Activated B cell treated with CpG ODN at 0.5 μM for 24 hours (primary cell): ENCODE data around the gene PLEKHA6. TPM values are rescaled to one million over a fixed set of nuclear protein-coding genes. Genes with fewer than 3 reads are reported as not detected.

Experiments used
- ATAC-seq: fragments of 200-7000 bp; cut with Tn5 transposase; one replicate; pipeline ENCODE4 v1.10.0; 2021; ENCODE audit warnings: low read depth, mild to moderate bottlenecking, moderate library complexity
- CTCF ChIA-PET: fragments of 350-600 bp; sonication (Branson Sonifier 250); formaldehyde crosslinking; loops from one replicate; lab custom pipeline; 2021; ENCODE audit warnings: antibody characterized with exemption; lab: Charles Lee
- POLR2A ChIA-PET: fragments of 350-600 bp; sonication (Branson Sonifier 250); formaldehyde crosslinking; loops from one replicate; lab custom pipeline; 2021; ENCODE audit warnings: antibody characterized with exemption; lab: Charles Lee
- DNase-seq: peaks from one replicate; pipeline ENCODE4 v3.0.0; 2022
- H3K27ac Mint-ChIP-seq: one replicate; pipeline ENCODE4 v1.8.0; 2020; ENCODE audit warnings: mixed read lengths
- H3K27me3 Mint-ChIP-seq: one replicate; pipeline ENCODE4 v1.8.0; 2021; ENCODE audit warnings: mixed read lengths
- H3K36me3 Mint-ChIP-seq: one replicate; pipeline ENCODE4 v1.8.0; 2021; ENCODE audit warnings: low read depth, mixed read lengths
- H3K4me1 Mint-ChIP-seq: one replicate; pipeline ENCODE4 v1.8.0; 2021; ENCODE audit warnings: mixed read lengths
- H3K4me3 Mint-ChIP-seq: one replicate; pipeline ENCODE4 v1.8.0; 2020; ENCODE audit warnings: mild to moderate bottlenecking, mixed read lengths
- H3K9me3 Mint-ChIP-seq: one replicate; pipeline ENCODE4 v1.8.0; 2020; ENCODE audit warnings: mixed read lengths
- CTCF ChIP-seq: fragments of 200-600 bp; IDR thresholded peaks from one replicate; pipeline ENCODE4 v1.8.0; 2022; ENCODE audit warnings: antibody characterized with exemption, mild to moderate bottlenecking
- intact Hi-C: fragments of 100-400 bp; cut with micrococcal nuclease; formaldehyde crosslinking; loops from one replicate; pipeline ENCODE4 v1.15.1; 2024
- total RNA-seq: library from RNA; stranded (reverse); gene quantifications from 2 replicates; pipeline ENCODE4 v1.2.3, GENCODE V29; 2022

Gene PLEKHA6
- total RNA-seq, 1 donor from 2014 or later = 0.62 TPM

- no peak for TF ChIP-seq CTCF
- H3K9me3 Mint-ChIP-seq = no peaks in the 10 kb centered on the region
- CTCF ChIA-PET = interaction anchor here (0.9 kb wide), 1 partner anchor 25 kb away, joined by 3 read pairs; no protein-coding TSS in a partner anchor
- H3K4me3 Mint-ChIP-seq = no peak overlapping the region
- H3K36me3 Mint-ChIP-seq = no peaks in the 10 kb centered on the region
- peaks cover 4% of the 10 kb centered on the region for H3K27me3 Mint-ChIP-seq
- POLR2A ChIA-PET = no interaction called here
- intact Hi-C loops = no loop called here
- no peak overlapping the region for H3K27ac Mint-ChIP-seq
- no peak for DNase-seq
- H3K4me1 Mint-ChIP-seq = no peaks in the 10 kb centered on the region
- ATAC-seq = no peak
Measured at GRCh38 chr1:204232526-204232925, 127.2 kb downstream of the PLEKHA6 start.

GRCh38 chr1:204230211-204230610 lies 129.5 kb downstream of the PLEKHA6 start:
- ChIA-PET CTCF (no interaction called here), POLR2A (no interaction called here)
- Mint-ChIP-seq H3K4me3 (no peak overlapping the region), H3K27me3 (peaks cover 4% of the 10 kb centered on the region), H3K9me3 (no peaks in the 10 kb centered on the region), H3K4me1 (no peaks in the 10 kb centered on the region), H3K27ac (no peak overlapping the region), H3K36me3 (no peaks in the 10 kb centered on the region)
- DNase-seq = no peak
- TF ChIP-seq CTCF = no peak
- intact Hi-C loops = no loop called here
- ATAC-seq = no peak

- peaks cover 2% of the 10 kb centered on the region for H3K27me3 Mint-ChIP-seq
- ATAC-seq (no peak), DNase-seq (no peak)
- ChIA-PET CTCF (no interaction called here), POLR2A (no interaction called here)
- intact Hi-C loops = no loop called here
- TF ChIP-seq CTCF = no peak
- no peaks in the 10 kb centered on the region for H3K4me1 Mint-ChIP-seq
- no peaks in the 10 kb centered on the region for H3K36me3 Mint-ChIP-seq
- H3K4me3 Mint-ChIP-seq = no peak overlapping the region
- no peak overlapping the region for H3K27ac Mint-ChIP-seq
- no peaks in the 10 kb centered on the region for H3K9me3 Mint-ChIP-seq
Measured at GRCh38 chr1:204228896-204229295, 130.8 kb downstream of the PLEKHA6 start.

GRCh38 chr1:204227996-204228785 lies 131.5 kb downstream of the PLEKHA6 start:
- no peaks in the 10 kb centered on the region for H3K9me3 Mint-ChIP-seq
- no peaks in the 10 kb centered on the region for H3K36me3 Mint-ChIP-seq
- H3K27me3 Mint-ChIP-seq = no peaks in the 10 kb centered on the region
- POLR2A ChIA-PET = no interaction called here
- DNase-seq (no peak), ATAC-seq (no peak)
- intact Hi-C loops = no loop called here
- TF ChIP-seq CTCF = no peak
- H3K27ac Mint-ChIP-seq = no peak overlapping the region
- CTCF ChIA-PET = interaction anchor here (1.1 kb wide), 1 partner anchor 21 kb away, joined by 3 read pairs; no protein-coding TSS in a partner anchor
- H3K4me3 Mint-ChIP-seq = no peak overlapping the region
- no peaks in the 10 kb centered on the region for H3K4me1 Mint-ChIP-seq

GRCh38 chr1:204227351-204227750 lies 132.4 kb downstream of the PLEKHA6 start:
- DNase-seq (no peak), ATAC-seq (no peak)
- Mint-ChIP-seq H3K27me3 (no peaks in the 10 kb centered on the region), H3K4me1 (no peaks in the 10 kb centered on the region), H3K4me3 (no peak overlapping the region), H3K36me3 (no peaks in the 10 kb centered on the region), H3K9me3 (no peaks in the 10 kb centered on the region), H3K27ac (no peak overlapping the region)
- intact Hi-C loops = no loop called here
- ChIA-PET CTCF (interaction anchor here (1.1 kb wide), 1 partner anchor 20 kb away, joined by 3 read pairs; no protein-coding TSS in a partner anchor), POLR2A (no interaction called here)
- TF ChIP-seq CTCF = no peak
